Measurements from ENCODE around the gene BTNL8.

DNA sequence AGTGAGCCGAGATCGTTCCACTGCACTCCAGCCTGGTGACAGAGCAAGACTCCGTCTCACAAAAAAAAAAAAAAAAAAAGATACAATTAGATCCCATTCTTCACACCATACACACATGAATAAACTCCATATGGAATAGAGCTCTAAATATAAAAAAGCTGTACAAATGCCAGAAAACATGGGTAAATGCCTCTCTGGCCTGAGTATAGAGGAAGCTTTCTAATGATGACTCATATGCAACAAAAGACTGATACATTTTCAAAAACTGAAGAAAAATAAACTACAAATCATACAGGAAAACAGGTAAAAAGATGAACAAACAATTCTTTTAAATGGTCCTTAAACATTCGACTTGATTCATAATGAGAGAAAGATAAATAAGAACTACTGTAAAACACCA, 46.5 kb upstream of the BTNL8 start:
- TF ChIP-seq, protein P1, sequence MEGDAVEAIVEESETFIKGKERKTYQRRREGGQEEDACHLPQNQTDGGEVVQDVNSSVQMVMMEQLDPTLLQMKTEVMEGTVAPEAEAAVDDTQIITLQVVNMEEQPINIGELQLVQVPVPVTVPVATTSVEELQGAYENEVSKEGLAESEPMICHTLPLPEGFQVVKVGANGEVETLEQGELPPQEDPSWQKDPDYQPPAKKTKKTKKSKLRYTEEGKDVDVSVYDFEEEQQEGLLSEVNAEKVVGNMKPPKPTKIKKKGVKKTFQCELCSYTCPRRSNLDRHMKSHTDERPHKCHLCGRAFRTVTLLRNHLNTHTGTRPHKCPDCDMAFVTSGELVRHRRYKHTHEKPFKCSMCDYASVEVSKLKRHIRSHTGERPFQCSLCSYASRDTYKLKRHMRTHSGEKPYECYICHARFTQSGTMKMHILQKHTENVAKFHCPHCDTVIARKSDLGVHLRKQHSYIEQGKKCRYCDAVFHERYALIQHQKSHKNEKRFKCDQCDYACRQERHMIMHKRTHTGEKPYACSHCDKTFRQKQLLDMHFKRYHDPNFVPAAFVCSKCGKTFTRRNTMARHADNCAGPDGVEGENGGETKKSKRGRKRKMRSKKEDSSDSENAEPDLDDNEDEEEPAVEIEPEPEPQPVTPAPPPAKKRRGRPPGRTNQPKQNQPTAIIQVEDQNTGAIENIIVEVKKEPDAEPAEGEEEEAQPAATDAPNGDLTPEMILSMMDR (IDR thresholded peaks at IDR 0.05; ENCODE audit: low read length), result no peak
- no peak for TF ChIP-seq EZH2 (IDR thresholded peaks at IDR 0.05; ENCODE audit: borderline replicate concordance, low read length)

Measured in OCI-LY1 (cell line).